ENCODE results near the gene SET.

Gene SET

DNA sequence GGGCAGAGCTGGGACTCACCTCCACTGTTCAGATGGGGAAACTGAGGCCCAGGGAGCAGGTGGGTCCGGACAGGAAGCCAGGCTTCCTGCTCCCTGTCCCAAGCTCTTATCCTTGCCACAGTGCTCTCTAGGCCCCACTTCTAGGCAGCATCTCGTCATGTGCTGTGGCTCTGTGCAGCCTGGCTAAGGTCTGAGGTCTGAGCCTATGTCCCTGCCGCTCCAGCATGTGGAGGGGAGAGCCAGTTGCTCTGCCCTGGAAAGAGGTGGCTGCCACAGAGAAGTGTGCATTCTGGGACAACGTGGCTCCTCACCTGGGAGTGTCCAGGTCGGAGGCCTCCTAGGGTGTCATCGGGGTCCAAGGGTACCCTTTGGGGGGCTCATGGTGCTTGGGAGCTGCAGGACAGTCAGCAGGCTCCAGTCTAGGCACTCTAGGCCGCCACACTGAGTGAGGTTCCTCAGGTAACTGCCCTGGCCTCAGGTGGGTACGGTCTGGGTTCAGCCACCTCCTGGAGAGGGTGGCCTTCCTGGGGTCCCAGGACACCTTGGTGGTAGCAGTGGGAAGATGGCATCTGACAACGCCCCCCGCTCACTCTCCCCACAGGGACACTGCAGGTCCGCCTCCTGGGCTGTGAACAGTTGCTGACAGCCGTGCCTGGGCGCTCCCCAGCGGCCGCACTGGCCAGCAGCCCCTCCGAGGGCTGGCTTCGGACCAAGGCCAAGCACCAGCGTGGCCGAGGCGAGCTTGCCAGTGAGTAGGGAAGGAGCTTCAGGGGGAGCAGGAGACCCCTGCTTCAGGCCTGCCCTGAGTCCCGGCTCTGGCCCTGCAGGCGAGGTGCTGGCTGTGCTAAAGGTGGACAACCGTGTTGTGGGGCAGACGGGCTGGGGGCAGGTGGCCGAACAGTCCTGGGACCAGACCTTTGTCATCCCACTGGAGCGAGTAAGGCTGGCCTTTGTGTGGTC, 23.7 kb downstream of the SET start:
- no peak for DNase-seq (ENCODE audit: low read depth in 2 of 2)

DNA sequence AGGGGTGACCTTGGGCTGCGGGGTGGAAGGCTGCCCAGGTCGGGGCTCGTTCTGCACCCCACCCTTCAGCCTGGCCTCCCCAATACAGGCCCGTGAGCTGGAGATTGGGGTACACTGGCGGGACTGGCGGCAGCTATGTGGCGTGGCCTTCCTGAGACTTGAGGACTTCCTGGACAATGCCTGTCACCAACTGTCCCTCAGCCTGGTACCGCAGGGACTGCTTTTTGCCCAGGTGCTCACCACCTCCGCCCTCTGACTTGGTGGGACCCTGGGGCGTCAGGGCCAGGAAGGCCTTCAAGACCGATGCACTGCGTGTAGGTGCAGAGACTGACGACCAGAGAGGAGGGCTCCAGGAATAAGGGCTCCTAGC, 24.4 kb downstream of the SET start:
- DNase-seq (ENCODE audit: low read depth in 2 of 2) = no peak

DNA sequence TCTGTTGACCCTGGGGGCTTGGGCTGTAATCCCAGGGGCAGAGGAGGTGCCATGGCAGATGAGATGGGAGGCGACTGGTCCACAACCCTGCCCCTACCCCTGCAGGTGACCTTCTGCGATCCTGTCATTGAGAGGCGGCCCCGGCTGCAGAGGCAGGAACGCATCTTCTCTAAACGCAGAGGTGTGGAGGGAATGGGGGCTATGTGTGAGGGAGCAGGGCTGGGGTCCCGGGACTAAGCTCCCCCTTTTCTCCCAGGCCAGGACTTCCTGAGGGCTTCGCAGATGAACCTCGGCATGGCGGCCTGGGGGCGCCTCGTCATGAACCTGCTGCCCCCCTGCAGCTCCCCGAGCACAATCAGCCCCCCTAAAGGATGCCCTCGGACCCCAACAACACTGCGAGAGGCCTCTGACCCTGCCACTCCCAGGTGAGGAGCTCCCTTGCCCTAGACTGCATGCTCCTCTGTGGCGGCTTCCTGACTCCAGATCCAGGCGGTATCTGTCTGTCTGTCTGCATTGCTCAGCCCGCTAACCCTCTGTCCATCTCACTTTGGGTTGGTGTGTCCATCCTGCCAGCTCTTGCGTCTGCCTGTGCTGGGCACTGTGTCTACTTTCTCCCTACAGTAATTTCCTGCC, 25.0 kb downstream of the SET start:
- DNase-seq (ENCODE audit: low read depth in 2 of 2) = no peak

DNA sequence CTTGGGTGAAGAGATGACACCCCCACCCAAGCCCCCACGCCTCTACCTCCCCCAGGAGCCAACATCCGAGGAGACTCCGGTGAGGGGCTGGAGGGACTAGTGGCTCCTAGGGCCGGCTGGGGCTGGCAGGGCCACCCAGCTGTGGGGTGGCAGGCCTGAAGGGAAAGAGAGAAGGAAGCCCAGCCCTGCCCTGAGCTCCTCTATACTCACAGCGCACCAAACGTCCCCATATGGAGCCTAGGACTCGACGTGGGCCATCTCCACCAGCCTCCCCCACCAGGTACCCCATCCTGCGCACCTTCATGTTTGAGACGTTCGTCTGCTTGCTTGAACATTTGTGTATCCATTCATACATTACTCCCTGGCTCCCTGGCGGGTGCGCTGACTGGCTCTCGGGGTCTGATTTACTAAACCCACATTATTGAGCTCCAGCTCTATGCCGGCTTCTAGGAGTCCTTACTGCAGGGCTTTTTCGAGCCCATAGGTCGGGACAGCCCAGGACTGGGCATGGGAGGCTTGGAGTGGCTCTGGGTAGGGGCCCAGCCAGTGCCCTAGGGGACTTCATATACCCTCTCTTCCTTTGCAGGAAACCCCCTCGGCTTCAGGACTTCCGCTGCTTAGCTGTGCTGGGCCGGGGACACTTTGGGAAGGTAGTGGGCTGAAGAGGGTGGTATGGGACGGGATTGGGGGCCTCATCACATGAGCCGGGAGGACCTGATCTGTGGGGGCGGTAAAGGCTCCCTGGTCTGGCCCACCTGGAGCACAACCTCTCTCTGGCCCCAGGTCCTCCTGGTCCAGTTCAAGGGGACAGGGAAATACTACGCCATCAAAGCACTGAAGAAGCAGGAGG, 25.8 kb downstream of the SET start:
- no peak for DNase-seq (ENCODE audit: low read depth in 2 of 2)

DNA sequence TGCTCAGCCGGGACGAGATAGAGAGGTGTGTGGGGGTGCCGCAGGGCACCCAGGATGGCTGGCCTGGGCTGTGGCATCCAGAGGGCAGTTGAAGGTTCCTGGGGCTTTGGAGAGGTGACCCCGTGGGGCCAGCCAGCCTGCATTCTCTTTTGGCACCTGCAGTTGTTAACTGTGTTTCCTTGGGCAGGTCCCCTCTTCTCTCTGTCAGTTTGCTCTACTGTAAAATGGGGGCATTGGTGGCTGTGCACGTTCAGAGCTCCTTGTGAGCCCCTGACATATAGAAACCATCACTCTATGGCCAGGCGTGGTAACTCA, 26.4 kb downstream of the SET start:
- no peak for DNase-seq (ENCODE audit: low read depth in 2 of 2)

DNA sequence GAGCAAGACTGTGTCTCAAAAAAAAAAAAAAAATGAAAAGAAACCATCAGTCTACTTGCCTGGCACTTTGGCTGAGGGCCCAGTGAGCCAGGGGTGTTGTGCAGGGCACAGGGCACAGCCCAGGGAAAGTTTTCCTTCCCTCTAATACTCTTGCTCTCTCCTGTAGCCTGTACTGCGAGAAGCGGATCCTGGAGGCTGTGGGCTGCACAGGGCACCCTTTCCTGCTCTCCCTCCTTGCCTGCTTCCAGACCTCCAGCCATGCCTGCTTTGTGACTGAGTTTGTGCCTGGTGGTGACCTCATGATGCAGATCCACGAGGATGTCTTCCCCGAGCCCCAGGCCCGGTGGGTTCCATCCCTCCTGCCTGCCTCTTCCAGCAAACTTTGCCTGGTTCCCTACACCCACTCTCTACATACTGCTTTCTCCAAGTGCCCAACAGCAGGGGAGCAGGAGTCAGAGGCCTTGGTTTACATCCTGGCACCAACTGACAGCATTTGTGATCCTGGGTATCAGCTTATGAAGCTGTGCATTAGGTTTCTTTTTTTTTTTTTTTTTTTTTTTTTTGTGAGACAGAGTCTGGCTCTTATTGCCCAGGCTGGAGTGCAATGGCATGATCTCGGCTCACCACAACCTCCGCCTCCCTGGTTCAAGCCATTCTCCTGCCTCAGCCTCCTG, 27.7 kb downstream of the SET start:
- DNase-seq (ENCODE audit: low read depth in 2 of 2) = no peak

DNA sequence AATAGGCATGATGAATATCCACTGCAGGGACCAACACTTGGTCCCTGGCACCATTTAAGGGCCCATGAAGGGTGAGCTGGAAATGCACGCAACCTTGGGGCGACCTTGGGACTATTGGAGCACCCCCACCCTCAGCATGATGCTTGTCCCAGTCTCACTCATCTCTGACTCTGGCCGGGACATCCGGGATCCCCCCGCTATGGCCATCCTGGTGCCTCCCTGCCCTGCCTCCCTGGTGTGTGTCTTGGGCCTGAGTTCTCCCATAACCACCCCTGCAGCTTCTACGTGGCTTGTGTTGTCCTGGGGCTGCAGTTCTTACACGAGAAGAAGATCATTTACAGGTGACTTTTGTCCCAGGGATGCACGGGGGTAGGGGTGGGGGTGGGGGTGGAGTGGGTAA, 29.0 kb downstream of the SET start:
- no peak for DNase-seq (ENCODE audit: low read depth in 2 of 2)

DNA sequence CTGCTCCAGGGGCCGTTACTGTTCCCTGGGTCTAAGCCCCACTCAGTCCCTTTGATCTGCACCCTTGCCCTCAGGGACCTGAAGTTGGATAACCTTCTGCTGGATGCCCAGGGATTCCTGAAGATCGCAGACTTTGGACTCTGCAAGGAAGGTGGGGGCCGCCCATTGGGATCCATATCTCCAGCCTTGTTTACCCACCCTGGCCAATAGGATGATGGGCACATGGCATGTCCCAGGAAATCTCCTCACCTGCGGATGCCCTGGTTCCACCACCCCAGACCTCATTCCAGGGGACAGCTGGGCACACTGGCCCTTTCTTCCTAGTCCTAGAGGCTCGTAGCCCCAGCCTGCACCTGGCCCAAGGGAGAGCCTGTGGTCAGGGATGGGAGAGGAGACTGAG, 29.5 kb downstream of the SET start:
- no peak for DNase-seq (ENCODE audit: low read depth in 2 of 2)

DNA sequence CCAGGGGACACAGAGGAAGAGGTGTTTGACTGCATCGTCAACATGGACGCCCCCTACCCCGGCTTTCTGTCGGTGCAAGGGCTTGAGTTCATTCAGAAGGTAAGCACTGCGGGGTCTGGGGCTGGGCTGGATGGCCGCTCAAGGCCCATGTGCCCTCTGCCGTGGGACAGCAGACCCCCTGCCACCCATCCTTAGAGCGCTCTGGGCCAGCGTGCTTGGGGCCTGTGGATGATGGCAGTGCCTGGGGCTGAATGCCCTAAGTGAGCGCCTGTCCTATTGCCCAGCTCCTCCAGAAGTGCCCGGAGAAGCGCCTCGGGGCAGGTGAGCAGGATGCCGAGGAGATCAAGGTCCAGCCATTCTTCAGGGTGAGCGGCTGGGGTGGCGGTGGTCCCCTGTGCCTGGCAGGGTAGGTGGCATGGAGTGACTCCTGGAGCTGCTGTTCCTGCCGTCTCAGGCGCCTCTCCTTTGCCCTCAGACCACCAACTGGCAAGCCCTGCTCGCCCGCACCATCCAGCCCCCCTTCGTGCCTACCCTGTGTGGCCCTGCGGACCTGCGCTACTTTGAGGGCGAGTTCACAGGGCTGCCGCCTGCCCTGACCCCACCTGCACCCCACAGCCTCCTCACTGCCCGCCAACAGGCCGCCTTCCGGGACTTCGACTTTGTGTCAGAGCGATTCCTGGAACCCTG, 31.0 kb downstream of the SET start:
- no peak for DNase-seq (ENCODE audit: low read depth in 2 of 2)

DNA sequence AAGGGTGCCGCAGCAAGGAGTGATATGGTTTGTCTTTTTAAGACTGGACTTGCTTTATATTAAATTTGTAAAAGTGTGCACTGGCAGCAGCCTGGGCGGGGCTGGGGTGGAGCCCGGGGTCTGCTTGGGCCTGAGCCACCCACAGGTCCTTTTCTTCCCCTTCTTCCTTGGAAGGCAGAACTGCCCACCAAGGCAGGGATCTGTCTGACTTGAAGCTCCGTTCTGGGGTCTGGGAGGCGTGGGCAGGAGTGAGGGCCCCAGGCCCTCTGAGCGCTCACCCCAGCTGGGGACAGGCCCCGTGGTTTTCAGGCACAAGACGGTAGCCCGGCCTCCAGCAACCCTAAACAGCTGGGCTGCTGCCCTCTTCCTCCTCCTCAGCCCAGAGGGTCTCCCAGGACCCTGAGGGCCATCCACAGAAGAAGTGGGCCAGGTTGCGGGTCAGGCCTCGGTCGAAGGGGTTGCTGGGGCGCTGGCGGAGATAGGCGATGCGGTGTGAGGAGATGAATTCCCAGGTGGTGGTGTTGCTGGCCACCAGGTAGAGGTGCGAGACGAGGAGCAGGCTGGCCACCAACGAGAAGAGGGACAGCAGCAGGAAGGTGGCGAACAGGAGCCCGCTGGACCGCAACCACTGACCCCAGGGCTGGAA, 31.9 kb downstream of the SET start:
- DNase-seq (ENCODE audit: low read depth in 2 of 2) = no peak

DNA sequence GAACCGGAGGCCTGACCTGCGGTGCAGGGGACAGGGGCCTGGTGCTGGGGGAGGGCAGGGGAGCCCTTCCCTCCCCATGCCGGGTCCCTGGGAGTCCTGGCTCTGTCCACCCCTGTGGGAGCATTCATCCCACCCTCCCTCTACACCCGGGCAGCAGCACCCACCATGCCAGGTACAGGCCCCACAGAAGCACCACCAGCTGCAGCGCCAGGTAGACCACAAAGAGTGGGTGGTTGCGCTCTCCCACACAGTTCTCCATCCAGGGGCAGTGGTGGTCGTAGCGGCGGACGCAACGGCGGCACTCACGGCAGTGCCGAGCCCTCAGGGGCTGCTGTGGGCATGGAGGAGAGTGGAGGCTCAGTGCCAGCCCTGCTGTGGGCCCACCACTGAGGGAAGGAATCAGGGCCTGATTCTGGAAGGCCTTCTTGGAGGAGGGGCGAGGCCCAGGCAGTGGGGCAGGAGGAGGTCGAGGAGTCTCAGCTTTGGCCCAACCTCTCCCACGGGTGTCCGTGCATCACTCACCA, 32.5 kb downstream of the SET start:
- no peak for DNase-seq (ENCODE audit: low read depth in 2 of 2)

DNA sequence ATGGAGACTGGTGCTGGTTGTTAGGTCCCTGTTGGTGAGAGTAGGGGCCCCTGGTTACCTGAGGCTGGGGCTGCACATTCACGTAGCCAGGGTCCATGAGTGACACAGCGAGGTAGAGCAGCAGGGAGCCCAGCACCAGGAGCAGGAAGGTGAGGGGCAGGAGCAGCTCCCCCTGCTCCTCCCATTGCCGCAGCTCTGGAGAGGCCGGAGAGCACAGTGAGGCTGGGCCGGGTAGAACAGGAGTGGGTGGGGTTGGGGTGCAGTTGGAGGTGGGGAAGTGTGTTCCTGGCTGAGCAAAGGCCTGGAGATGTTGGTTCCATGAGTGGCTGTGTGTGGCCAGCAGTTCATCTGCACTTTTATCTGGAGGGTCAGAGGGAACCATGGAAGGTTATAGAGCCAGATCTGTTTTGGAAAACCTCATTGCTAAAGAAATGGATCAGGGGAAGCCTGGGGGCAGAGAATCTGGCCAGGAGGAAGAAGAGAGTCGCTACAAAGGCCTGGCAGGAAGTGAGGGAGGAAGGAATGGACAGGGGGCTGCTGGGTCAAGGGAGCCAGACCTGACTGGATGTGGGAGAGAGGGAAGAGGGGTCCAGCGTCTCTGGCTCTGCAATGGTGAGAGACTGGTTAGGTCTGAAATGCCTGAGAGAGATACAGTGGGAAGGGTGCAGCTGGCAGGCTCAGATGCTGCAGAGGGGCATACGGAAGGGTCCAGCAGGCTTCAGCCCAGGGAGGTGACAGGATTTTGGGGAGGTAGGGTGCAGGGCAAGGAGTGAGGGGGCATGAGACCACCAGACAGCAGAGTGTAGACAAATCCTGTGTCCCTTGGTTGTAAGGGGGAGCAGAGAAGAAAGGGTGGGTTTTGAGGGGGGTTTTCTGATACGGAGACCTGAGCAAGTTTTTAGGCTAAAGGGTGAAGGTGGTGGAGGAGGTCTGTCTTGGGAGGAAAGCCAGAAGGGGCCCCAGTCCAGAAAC, 33.6 kb downstream of the SET start:
- no peak for DNase-seq (ENCODE audit: low read depth in 2 of 2)

DNA sequence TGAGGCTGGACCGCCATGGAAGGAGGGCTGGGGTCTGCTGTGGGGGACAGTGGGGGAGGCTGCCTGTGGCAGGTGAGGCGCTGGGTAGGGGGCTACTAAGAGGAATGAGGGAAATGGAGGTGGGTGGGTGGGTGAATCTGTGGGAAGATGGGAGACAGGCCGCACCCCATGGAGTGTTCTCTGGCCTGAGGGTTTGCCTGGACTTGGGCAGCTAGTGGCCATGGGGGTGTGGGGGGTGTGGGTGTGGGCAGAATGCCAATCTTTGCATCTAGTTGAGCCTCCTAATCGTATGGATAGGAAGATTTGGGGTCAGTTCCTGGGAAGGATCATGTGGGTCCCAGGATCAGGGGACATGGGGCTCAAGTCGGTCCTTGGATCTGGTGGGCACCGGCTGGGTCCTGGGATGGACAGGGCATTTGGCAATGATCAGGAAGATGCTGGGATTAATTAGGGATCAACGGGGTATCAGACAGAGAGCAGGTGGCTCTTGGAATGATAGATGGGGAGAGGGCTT, 34.4 kb downstream of the SET start:
- no peak for DNase-seq (ENCODE audit: low read depth in 2 of 2)

DNA sequence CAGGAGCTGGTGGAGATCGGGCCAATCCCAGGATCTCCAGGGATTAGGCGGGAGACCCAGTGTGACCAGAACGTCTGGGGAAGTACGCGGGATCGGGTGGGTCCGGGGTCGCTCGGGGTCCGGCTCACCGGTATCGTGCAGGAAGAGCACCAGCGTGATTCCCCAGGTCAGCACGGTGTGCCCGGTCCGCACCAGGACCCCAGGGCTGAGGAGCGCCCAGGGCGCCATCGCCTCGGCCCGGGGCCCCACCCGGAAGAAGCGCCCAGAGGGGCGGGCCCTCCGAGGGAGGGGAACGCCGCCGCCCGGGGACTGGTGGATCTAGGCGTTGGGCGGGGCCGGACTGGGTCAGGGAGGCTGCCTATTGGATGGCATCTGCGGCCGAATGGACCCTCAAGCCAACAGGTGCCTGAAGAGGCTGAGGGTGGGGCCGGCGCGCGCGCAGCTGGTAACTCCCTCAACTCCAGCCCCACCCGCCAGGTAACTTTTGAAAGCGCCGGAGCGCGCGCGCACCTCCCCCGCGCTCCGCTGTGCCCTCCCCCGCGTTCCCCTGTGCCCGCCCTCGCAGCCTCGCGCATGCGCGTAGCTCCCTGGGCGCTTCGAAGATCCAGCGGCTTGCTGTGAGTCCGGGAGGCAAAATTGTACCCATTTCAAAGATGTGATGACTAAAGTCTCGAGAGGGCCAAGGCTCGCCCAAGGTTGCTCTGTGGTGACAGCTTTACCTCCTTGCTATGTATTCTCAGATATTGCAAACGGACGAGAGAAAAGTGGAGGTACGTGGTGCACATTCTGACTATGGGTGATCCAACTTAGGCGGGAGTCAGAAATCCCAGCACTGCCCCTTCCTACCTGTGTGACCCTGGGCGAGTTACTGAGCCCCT, 35.1 kb downstream of the SET start, which contains the start of gene ZDHHC12:
TSS of gene ZDHHC12 (minus strand) at position 262 of the 878 bp plus-strand sequence. CDS start at position 228, 34 bp downstream.
- peak; percentile 63 to 68 for DNase-seq (ENCODE audit: low read depth in 2 of 2)

DNA sequence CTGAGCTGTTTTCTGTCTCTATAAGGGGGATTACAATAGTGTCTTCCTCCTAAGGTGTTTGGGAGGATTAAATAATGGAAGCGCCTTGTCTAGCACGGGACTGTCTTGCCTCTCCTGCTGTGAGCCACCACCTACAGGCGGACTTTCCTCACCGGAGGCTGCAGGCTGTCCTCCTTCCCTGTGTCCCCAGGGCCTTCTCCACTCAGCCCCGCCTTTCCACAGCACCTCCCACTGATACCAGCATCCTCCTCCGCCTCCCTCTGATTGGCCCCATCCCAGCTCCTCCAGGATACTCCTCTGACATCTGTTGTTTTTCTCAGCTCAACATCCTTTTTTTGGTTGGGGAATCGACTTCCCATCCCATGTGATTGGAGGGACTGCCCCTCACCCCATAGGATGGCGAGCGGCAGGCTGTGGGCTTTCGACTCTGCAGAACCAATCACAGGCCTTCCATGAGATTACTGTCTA, 35.8 kb downstream of the SET start:
- DNase-seq (ENCODE audit: low read depth in 2 of 2) = peak; percentile 36

DNA sequence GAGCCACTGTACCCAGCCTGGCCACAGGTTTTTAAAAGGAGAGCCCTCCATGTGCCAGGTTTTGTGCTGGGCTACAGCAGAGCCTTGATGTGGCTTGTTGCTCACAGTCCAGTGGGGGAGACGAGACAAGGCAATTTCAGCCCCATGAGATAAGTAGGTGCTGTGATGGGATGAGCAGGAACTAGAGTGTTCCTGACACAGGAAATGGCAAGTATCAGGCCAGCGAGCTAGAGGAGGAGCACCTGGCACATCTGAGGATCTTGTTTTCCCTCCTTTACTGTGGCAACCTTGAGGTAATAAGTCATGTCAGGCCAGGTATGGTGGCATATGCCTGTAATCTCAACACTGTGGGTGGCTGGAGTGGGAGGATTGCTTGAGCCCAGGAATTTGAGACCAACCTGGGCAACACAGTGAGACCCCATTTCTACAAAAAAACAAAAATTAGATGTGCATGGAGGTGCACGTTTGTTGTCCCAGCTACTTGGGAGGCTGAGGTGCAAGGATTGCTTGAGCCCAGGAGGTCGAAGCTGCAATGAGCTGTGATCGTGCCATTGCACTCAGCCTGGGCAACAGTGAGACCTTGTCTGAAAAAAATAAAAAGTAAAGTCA, 38.7 kb downstream of the SET start:
- DNase-seq (ENCODE audit: low read depth in 2 of 2) = no peak

DNA sequence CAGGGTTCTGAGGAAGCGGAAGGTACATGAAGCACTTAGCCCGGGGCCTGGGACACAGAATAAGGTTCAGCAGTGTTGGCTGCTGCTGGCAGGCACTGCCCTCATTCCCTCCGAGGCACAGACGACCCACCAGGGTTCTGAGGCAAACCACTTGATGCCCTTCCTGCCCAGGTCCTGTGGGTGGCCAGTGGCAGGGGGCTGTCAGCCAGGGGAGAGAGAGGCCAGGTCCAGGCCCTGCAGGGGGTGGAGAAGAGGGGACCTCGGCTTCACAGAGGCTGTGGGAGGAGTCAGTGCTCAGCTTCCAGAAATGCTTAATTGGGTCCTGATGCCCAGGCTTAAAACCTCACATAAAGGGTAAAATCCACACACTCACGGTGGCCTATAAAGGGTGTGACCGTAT, 39.3 kb downstream of the SET start:
- DNase-seq (ENCODE audit: low read depth in 2 of 2) = no peak

DNA sequence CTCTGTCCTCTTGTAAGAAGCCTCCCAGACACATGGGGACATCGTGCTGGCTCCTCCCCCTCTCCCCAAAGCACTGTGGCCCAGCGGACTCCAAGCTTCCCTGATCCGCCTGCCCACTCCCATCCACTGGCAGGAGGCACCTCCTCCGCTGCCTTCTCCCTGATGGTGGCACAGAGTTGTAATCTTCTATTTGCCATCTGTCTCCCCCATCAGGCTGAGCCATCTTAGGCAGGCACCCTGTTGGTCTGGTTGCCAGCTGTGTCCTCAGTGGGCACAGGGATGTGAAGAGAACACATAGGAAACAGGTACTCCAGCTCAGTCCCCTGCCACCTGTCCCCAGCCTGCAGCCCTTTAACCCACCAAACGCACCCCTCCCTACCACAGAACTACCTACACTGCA, 40.3 kb downstream of the SET start:
- no peak for DNase-seq (ENCODE audit: low read depth in 2 of 2)
